Measurements from ENCODE around the gene TUFT1.

GRCh38 chr1:151606857-151607256, 66.7 kb downstream of the TUFT1 start:
- no peak for TF ChIP-seq POLR2A (IDR thresholded peaks at IDR 0.05)
- no peak for TF ChIP-seq CTCF (IDR thresholded peaks at IDR 0.05)
- no peak for TF ChIP-seq POLR2AphosphoS5 (IDR thresholded peaks at IDR 0.05)
- TF ChIP-seq EP300 (IDR thresholded peaks at IDR 0.05) = no peak
